HL-60 (cell line): Measurements from ENCODE around the gene HDC.

Source experiments
- DNase-seq, 2 experiments: peaks; one replicate each; pipeline ENCODE4 v3.0.0-alpha.2; 2010 to 2020; ENCODE audit warnings: low read depth in 1 of 2, low spot score in 1 of 2
- H3K27ac ChIP-seq: fragments of 250-450 bp; sonication (Bioruptor Pico); replicated peaks from 2 replicates; pipeline ENCODE4 v1.5.1; 2020; ENCODE audit warnings: mild to moderate bottlenecking, moderate library complexity
- H3K27me3 ChIP-seq: fragments of 250-450 bp; sonication (Bioruptor Pico); 2 replicates; pipeline ENCODE4 v1.5.1; 2021; ENCODE audit warnings: mild to moderate bottlenecking, moderate library complexity; ENCODE audit not compliant: insufficient read depth, poor library complexity, severe bottlenecking
- H3K4me3 ChIP-seq: replicated peaks from 2 replicates; pipeline ENCODE4 v1.5.1; 2011; ENCODE audit warnings: mild to moderate bottlenecking, control low read depth, low read length; ENCODE audit not compliant: insufficient read depth
- GABPA ChIP-seq: IDR thresholded peaks from 2 replicates; pipeline ENCODE4 v1.6.1; 2012; ENCODE audit warnings: low read depth
- POLR2AphosphoS5 ChIP-seq: IDR thresholded peaks from 2 replicates; pipeline ENCODE4 v1.6.1; 2012; ENCODE audit warnings: low read depth
- SPI1 ChIP-seq: IDR thresholded peaks from 2 replicates; pipeline ENCODE4 v1.6.1; 2012; ENCODE audit warnings: low read depth, mild to moderate bottlenecking, borderline replicate concordance
- long read RNA-seq: library from polyadenylated mRNA; unstranded; transcript quantifications from one replicate; pipeline ENCODE4 v2.0.0, GENCODE V29; 2020
- TF ChIP-seq, protein P1 (sequence below): IDR thresholded peaks from 2 replicates; pipeline ENCODE4 v1.6.1; 2012; ENCODE audit warnings: low read depth; ENCODE audit not compliant: insufficient replicate concordance
- TF ChIP-seq, protein P2 (sequence below): IDR thresholded peaks from one replicate; pipeline ENCODE4 v1.5.1; 2011; ENCODE audit warnings: low read length, control low read depth, inconsistent platforms; ENCODE audit not compliant: insufficient read depth

HDC gene, protein sequence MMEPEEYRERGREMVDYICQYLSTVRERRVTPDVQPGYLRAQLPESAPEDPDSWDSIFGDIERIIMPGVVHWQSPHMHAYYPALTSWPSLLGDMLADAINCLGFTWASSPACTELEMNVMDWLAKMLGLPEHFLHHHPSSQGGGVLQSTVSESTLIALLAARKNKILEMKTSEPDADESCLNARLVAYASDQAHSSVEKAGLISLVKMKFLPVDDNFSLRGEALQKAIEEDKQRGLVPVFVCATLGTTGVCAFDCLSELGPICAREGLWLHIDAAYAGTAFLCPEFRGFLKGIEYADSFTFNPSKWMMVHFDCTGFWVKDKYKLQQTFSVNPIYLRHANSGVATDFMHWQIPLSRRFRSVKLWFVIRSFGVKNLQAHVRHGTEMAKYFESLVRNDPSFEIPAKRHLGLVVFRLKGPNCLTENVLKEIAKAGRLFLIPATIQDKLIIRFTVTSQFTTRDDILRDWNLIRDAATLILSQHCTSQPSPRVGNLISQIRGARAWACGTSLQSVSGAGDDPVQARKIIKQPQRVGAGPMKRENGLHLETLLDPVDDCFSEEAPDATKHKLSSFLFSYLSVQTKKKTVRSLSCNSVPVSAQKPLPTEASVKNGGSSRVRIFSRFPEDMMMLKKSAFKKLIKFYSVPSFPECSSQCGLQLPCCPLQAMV
- long read RNA-seq, result 0 reads

DNA sequence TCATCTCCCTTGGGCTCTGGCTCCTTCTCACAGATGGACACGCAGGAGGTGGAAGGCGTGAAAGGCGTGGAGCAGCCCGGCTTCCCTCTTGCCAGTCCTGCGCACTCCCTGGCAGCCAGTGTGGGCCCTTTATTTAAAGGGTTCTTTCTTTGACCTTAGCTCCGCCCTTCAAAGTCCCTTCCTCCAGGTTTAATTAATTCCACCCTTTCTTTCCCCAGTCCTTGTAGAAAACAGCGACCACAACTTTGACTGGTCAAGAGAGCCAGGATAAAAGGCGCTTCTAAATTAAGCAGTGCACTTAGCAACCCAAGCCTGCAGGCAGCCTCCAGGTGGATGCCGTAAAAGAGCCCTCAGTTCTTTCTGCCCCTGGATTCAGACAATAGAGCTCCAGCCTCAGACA lies at the start of gene HDC:
Gene HDC, minus strand, starts transcription at position 107 of the 400 bp plus-strand sequence. Its CDS starts 103 bp downstream, at position 4.
- Histone ChIP-seq H3K4me3 (no peak within 1 kb of the TSS), H3K27ac (no peak within 1 kb of the TSS), H3K27me3 (no peaks in the 10 kb centered on the region)
- TF ChIP-seq SPI1 (no peak), GABPA (no peak), POLR2AphosphoS5 (no peak)
- TF ChIP-seq, protein P1, sequence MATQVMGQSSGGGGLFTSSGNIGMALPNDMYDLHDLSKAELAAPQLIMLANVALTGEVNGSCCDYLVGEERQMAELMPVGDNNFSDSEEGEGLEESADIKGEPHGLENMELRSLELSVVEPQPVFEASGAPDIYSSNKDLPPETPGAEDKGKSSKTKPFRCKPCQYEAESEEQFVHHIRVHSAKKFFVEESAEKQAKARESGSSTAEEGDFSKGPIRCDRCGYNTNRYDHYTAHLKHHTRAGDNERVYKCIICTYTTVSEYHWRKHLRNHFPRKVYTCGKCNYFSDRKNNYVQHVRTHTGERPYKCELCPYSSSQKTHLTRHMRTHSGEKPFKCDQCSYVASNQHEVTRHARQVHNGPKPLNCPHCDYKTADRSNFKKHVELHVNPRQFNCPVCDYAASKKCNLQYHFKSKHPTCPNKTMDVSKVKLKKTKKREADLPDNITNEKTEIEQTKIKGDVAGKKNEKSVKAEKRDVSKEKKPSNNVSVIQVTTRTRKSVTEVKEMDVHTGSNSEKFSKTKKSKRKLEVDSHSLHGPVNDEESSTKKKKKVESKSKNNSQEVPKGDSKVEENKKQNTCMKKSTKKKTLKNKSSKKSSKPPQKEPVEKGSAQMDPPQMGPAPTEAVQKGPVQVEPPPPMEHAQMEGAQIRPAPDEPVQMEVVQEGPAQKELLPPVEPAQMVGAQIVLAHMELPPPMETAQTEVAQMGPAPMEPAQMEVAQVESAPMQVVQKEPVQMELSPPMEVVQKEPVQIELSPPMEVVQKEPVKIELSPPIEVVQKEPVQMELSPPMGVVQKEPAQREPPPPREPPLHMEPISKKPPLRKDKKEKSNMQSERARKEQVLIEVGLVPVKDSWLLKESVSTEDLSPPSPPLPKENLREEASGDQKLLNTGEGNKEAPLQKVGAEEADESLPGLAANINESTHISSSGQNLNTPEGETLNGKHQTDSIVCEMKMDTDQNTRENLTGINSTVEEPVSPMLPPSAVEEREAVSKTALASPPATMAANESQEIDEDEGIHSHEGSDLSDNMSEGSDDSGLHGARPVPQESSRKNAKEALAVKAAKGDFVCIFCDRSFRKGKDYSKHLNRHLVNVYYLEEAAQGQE, result no peak
- TF ChIP-seq, protein P2, sequence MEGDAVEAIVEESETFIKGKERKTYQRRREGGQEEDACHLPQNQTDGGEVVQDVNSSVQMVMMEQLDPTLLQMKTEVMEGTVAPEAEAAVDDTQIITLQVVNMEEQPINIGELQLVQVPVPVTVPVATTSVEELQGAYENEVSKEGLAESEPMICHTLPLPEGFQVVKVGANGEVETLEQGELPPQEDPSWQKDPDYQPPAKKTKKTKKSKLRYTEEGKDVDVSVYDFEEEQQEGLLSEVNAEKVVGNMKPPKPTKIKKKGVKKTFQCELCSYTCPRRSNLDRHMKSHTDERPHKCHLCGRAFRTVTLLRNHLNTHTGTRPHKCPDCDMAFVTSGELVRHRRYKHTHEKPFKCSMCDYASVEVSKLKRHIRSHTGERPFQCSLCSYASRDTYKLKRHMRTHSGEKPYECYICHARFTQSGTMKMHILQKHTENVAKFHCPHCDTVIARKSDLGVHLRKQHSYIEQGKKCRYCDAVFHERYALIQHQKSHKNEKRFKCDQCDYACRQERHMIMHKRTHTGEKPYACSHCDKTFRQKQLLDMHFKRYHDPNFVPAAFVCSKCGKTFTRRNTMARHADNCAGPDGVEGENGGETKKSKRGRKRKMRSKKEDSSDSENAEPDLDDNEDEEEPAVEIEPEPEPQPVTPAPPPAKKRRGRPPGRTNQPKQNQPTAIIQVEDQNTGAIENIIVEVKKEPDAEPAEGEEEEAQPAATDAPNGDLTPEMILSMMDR, result no peak
- no peak for DNase-seq

DNA sequence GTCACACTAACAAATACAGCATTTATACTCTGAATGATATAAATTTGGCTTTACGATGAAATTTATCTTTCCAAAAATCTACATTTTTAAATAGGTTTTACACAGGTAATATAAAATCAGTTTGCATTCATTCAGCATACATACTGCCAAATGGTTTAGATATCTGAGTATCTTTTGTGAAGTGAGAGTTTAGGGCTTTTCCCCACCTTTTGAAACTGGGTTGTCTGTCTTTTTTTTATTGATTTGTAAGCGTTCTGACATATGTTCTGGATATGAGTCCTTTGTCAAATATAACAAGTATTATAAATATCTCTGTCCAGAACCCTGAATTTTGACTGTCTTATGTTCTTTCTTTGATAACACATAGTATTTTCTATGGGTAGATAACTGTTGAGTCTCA lies 47.1 kb upstream of the HDC start:
- Histone ChIP-seq H3K27me3 (no peaks in the 10 kb centered on the region), H3K27ac (no peak overlapping the region), H3K4me3 (no peak overlapping the region)
- TF ChIP-seq POLR2AphosphoS5, result no peak
- TF ChIP-seq, protein P1, result no peak
- TF ChIP-seq, protein P2, result no peak
- TF ChIP-seq SPI1, result no peak
- no peak for TF ChIP-seq GABPA
- no peak for DNase-seq

- DNase-seq, result no peak
- no peak overlapping the region for H3K4me3 ChIP-seq
- no peak for TF ChIP-seq SPI1
- TF ChIP-seq, protein P2, result no peak
- H3K27ac ChIP-seq, result no peak overlapping the region
- H3K27me3 ChIP-seq, result no peaks in the 10 kb centered on the region
These were observed 42.3 kb upstream of the HDC start for GRCh38 chr15:50307799-50308198.
